Measurements from ENCODE around the gene RRP12.
A peak's percentile ranks its signal among the peaks of the same experiment; 100 is the strongest.

The RRP12 gene

DNA sequence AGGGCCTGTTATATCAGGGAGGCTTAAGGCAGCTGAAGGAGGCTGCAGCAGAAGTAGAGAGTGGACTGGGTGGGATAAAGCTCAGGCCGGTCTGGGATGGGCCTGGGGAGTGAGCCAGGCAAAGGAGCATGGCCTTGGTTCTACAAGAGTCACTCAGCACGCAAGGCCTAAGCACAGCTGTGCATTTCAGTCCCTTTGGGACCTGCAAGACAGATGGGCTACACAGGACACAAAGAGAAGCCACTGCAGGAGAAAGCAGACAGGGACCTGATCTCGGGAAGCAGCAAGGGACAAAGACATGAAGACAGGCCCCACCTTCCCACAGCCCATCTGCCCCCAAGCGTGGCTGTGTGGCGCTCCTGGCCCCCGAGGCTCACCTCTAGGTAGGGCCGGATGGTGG lies 29.4 kb downstream of the RRP12 start:
- Histone ChIP-seq H2BK15ac (ENCODE audit: low read depth, poor library complexity, severe bottlenecking) (no peak overlapping the region), H2BK12ac (ENCODE audit: low read length in 2 of 2) (no peak overlapping the region), H3K14ac (ENCODE audit: low read length in 2 of 2) (peak overlapping the region in 1 of 2 experiments; percentile 21), H3K36me3 (ENCODE audit: control insufficient read depth in 1 of 2, insufficient read depth in 2 of 2, low read depth in 1 of 2, low read length in 2 of 2) (peaks cover 71 to 84% of the 10 kb centered on the region in 2 experiments), H3K79me1 (replicated peaks; ENCODE audit: low read length, poor library complexity, severe bottlenecking) (no peaks in the 10 kb centered on the region), H3K4ac (ENCODE audit: low read depth in 1 of 2, low read length in 2 of 2) (no peak overlapping the region), H2BK120ac (ENCODE audit: low read depth, low read length) (no peak overlapping the region), H2AK5ac (ENCODE audit: low read length, severe bottlenecking) (no peak overlapping the region), H3K4me1 (ENCODE audit: control insufficient read depth, insufficient read depth, low read depth, low read length) (no peaks in the 10 kb centered on the region), H3K4me2 (ENCODE audit: low read length, poor library complexity, severe bottlenecking) (no peak overlapping the region), H3K9ac (ENCODE audit: low read length) (no peak overlapping the region), H3K4me3 (ENCODE audit: insufficient read depth in 1 of 2, low read depth in 1 of 2, low read length in 2 of 2) (no peak overlapping the region), H2AFZ (ENCODE audit: low read depth, low read length) (no peak overlapping the region), H3K27ac (ENCODE audit: low read length, poor library complexity, severe bottlenecking) (no peak overlapping the region), H4K91ac (ENCODE audit: low read length) (no peak overlapping the region), H3K23ac (ENCODE audit: low read length in 2 of 2) (no peak overlapping the region), H4K8ac (ENCODE audit: low read length) (no peak overlapping the region), H2BK5ac (ENCODE audit: low read depth, low read length, poor library complexity, severe bottlenecking) (no peak overlapping the region), H3K9me3 (ENCODE audit: control insufficient read depth, low read length) (no peaks in the 10 kb centered on the region), H3K27me3 (ENCODE audit: control insufficient read depth in 1 of 2, insufficient read depth in 1 of 2, low read length in 2 of 2) (no peaks in the 10 kb centered on the region), H3K18ac (ENCODE audit: low read depth in 1 of 2, low read length in 2 of 2) (no peak overlapping the region)
- no peak for DNase-seq
- WGBS = 97% methylated on average over 7 of the region's 7 CpGs

DNA sequence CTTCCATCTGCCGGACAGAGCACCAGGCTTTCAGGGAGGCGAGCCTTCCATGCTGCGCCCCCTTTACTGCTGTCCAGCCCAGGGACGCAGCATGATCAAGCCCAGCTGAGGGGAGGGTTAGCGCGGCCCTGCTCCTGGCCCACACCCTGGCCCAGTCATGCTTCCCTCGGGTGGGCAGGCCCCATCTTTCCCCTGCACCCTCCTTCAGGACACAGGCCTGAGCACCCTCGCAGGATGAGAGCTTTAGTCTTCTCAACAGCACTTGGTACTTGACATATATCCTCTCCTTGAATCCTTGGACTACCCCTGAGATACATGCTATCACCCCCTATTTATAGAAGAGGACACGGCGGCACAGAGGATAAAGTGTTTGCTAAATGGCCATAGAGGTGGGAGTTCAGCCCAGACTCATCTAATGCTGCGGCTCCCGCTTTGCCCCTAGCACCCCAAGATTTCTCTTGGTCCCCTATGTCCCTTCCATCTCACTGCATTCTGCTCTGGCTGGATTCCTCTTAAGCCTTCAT lies 34.0 kb downstream of the RRP12 start:
- Histone ChIP-seq H2BK5ac (ENCODE audit: low read depth, low read length, poor library complexity, severe bottlenecking) (no peak overlapping the region), H3K9me3 (ENCODE audit: control insufficient read depth, low read length) (no peaks in the 10 kb centered on the region), H2AK5ac (ENCODE audit: low read length, severe bottlenecking) (no peak overlapping the region), H4K8ac (ENCODE audit: low read length) (no peak overlapping the region), H3K23ac (ENCODE audit: low read length in 2 of 2) (no peak overlapping the region), H3K4ac (ENCODE audit: low read depth in 1 of 2, low read length in 2 of 2) (no peak overlapping the region), H3K79me1 (replicated peaks; ENCODE audit: low read length, poor library complexity, severe bottlenecking) (no peaks in the 10 kb centered on the region), H2AFZ (ENCODE audit: low read depth, low read length) (no peak overlapping the region), H3K36me3 (ENCODE audit: control insufficient read depth in 1 of 2, insufficient read depth in 2 of 2, low read depth in 1 of 2, low read length in 2 of 2) (peaks cover 87 to 89% of the 10 kb centered on the region in 2 experiments), H3K4me3 (ENCODE audit: insufficient read depth in 1 of 2, low read depth in 1 of 2, low read length in 2 of 2) (no peak overlapping the region), H3K18ac (ENCODE audit: low read depth in 1 of 2, low read length in 2 of 2) (no peak overlapping the region), H3K9ac (ENCODE audit: low read length) (no peak overlapping the region), H2BK12ac (ENCODE audit: low read length in 2 of 2) (no peak overlapping the region), H3K14ac (ENCODE audit: low read length in 2 of 2) (no peak overlapping the region), H3K27ac (ENCODE audit: low read length, poor library complexity, severe bottlenecking) (no peak overlapping the region), H4K91ac (ENCODE audit: low read length) (no peak overlapping the region), H2BK120ac (ENCODE audit: low read depth, low read length) (no peak overlapping the region), H2BK15ac (ENCODE audit: low read depth, poor library complexity, severe bottlenecking) (no peak overlapping the region), H3K4me2 (ENCODE audit: low read length, poor library complexity, severe bottlenecking) (no peak overlapping the region), H3K27me3 (ENCODE audit: control insufficient read depth in 1 of 2, insufficient read depth in 1 of 2, low read length in 2 of 2) (no peaks in the 10 kb centered on the region), H3K4me1 (ENCODE audit: control insufficient read depth, insufficient read depth, low read depth, low read length) (no peaks in the 10 kb centered on the region)
- WGBS = 94% methylated on average over 12 of the region's 12 CpGs
- DNase-seq = no peak

DNA sequence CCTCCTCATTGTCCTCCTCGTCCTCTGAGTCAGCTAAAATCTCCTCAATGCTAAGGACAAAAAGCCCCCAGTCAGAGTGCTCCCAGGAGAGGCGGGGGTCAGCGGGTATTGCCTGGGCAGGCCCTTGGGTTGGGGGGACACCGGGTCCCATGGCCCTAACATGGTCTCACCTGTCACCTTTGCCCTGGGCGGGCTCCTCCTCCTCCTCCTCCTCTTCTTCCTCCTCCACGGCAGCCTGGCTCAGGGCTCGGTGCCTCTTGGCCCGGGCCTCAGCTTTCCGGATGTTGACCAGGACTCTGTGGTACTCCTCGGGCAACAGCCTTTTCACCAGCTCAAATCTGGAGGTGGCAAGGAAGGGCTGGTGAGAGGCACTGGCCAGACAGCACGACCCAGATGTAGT lies 34.6 kb downstream of the RRP12 start:
- Histone ChIP-seq H2AK5ac (ENCODE audit: low read length, severe bottlenecking) (no peak overlapping the region), H2BK12ac (ENCODE audit: low read length in 2 of 2) (no peak overlapping the region), H2BK120ac (ENCODE audit: low read depth, low read length) (no peak overlapping the region), H3K4me2 (ENCODE audit: low read length, poor library complexity, severe bottlenecking) (no peak overlapping the region), H4K91ac (ENCODE audit: low read length) (no peak overlapping the region), H3K27me3 (ENCODE audit: control insufficient read depth in 1 of 2, insufficient read depth in 1 of 2, low read length in 2 of 2) (no peaks in the 10 kb centered on the region), H3K79me1 (replicated peaks; ENCODE audit: low read length, poor library complexity, severe bottlenecking) (no peaks in the 10 kb centered on the region), H3K23ac (ENCODE audit: low read length in 2 of 2) (no peak overlapping the region), H2BK5ac (ENCODE audit: low read depth, low read length, poor library complexity, severe bottlenecking) (no peak overlapping the region), H4K8ac (ENCODE audit: low read length) (no peak overlapping the region), H2AFZ (ENCODE audit: low read depth, low read length) (no peak overlapping the region), H3K18ac (ENCODE audit: low read depth in 1 of 2, low read length in 2 of 2) (no peak overlapping the region), H3K9ac (ENCODE audit: low read length) (no peak overlapping the region), H2BK15ac (ENCODE audit: low read depth, poor library complexity, severe bottlenecking) (no peak overlapping the region), H3K9me3 (ENCODE audit: control insufficient read depth, low read length) (no peaks in the 10 kb centered on the region), H3K14ac (ENCODE audit: low read length in 2 of 2) (no peak overlapping the region), H3K27ac (ENCODE audit: low read length, poor library complexity, severe bottlenecking) (no peak overlapping the region), H3K4me3 (ENCODE audit: insufficient read depth in 1 of 2, low read depth in 1 of 2, low read length in 2 of 2) (no peak overlapping the region), H3K4ac (ENCODE audit: low read depth in 1 of 2, low read length in 2 of 2) (no peak overlapping the region), H3K36me3 (ENCODE audit: control insufficient read depth in 1 of 2, insufficient read depth in 2 of 2, low read depth in 1 of 2, low read length in 2 of 2) (peaks cover 80 to 87% of the 10 kb centered on the region in 2 experiments), H3K4me1 (ENCODE audit: control insufficient read depth, insufficient read depth, low read depth, low read length) (no peaks in the 10 kb centered on the region)
- 98% methylated on average over 11 of the region's 11 CpGs for WGBS
- DNase-seq = no peak

DNA sequence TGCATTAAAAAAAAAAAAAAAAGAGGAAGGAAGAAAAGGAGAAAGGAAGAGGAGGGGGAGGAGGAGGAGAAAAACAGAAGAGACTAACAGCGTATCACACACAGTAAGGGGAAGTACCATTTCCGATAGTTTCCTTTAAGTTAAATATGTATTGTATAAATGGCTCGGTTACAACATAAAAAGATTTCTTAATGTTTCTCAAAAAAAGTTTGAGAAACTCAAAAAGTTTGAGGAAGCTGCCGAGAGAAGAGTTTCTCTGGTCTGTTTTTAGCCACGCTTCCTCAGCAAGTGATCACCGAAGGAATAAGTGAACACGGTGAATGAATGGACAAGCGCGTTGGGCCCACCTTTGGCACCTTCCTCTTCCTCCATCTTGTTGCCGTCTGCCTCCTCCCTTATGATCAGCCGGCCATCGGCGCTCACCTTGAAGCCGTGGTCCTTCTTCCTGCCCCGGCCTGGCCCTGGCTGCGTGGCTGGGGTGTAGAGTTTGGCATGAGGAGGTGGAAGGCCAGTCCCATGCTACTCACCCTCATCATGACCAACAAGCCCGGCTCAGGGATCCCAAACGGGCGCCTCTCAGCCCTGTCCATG lies 35.3 kb downstream of the RRP12 start:
- no peak overlapping the region for H3K4me3 ChIP-seq (ENCODE audit: insufficient read depth in 1 of 2, low read depth in 1 of 2, low read length in 2 of 2)
- no peaks in the 10 kb centered on the region for H3K79me1 ChIP-seq (replicated peaks; ENCODE audit: low read length, poor library complexity, severe bottlenecking)
- no peak overlapping the region for H2BK12ac ChIP-seq (ENCODE audit: low read length in 2 of 2)
- no peak overlapping the region for H2BK15ac ChIP-seq (ENCODE audit: low read depth, poor library complexity, severe bottlenecking)
- no peak overlapping the region for H3K14ac ChIP-seq (ENCODE audit: low read length in 2 of 2)
- DNase-seq = no peak
- no peak overlapping the region for H3K23ac ChIP-seq (ENCODE audit: low read length in 2 of 2)
- no peak overlapping the region for H3K18ac ChIP-seq (ENCODE audit: low read depth in 1 of 2, low read length in 2 of 2)
- no peak overlapping the region for H3K27ac ChIP-seq (ENCODE audit: low read length, poor library complexity, severe bottlenecking)
- no peak overlapping the region for H2AFZ ChIP-seq (ENCODE audit: low read depth, low read length)
- no peak overlapping the region for H2AK5ac ChIP-seq (ENCODE audit: low read length, severe bottlenecking)
- no peak overlapping the region for H3K9ac ChIP-seq (ENCODE audit: low read length)
- no peaks in the 10 kb centered on the region for H3K27me3 ChIP-seq (ENCODE audit: control insufficient read depth in 1 of 2, insufficient read depth in 1 of 2, low read length in 2 of 2)
- no peak overlapping the region for H4K8ac ChIP-seq (ENCODE audit: low read length)
- no peak overlapping the region for H2BK5ac ChIP-seq (ENCODE audit: low read depth, low read length, poor library complexity, severe bottlenecking)
- H2BK120ac ChIP-seq (ENCODE audit: low read depth, low read length) = no peak overlapping the region
- 99% methylated on average over 15 of the region's 19 CpGs for WGBS
- peaks cover 78 to 86% of the 10 kb centered on the region in 2 experiments for H3K36me3 ChIP-seq (ENCODE audit: control insufficient read depth in 1 of 2, insufficient read depth in 2 of 2, low read depth in 1 of 2, low read length in 2 of 2)
- no peak overlapping the region for H3K4ac ChIP-seq (ENCODE audit: low read depth in 1 of 2, low read length in 2 of 2)
- H3K4me1 ChIP-seq (ENCODE audit: control insufficient read depth, insufficient read depth, low read depth, low read length) = no peaks in the 10 kb centered on the region
- no peaks in the 10 kb centered on the region for H3K9me3 ChIP-seq (ENCODE audit: control insufficient read depth, low read length)
- H4K91ac ChIP-seq (ENCODE audit: low read length) = no peak overlapping the region
- no peak overlapping the region for H3K4me2 ChIP-seq (ENCODE audit: low read length, poor library complexity, severe bottlenecking)

Data from mesenchymal stem cell (in vitro differentiated cells and primary cell).